Central memory CD8-positive, alpha-beta T cell (primary cell): ENCODE results near the gene TNRC6A.
"Not testable (repeated sequence)": the region's sequence is repeated elsewhere in the genome, so short reads cannot be mapped to it uniquely, and the experiment has no call there.

Experiments
- ATAC-seq: fragments of 150-1000 bp; cut with Tn5 transposase; replicated peaks from 2 replicates; pipeline ENCODE4 v1.10.0; 2022; ENCODE audit warnings: mild to moderate bottlenecking, moderate FRiP score, moderate number of reproducible peaks; ENCODE audit not compliant: poor library complexity, severe bottlenecking; ENCODE audit errors: extremely low read depth
- DNase-seq, 2 donors: peaks; one replicate each; pipeline ENCODE4 v3.0.0; 2021; ENCODE audit warnings: low spot score in 2 of 2
- H3K27ac Mint-ChIP-seq: one replicate; pipeline ENCODE4 v1.8.0; 2022; ENCODE audit warnings: low read depth, mild to moderate bottlenecking, moderate library complexity, mixed read lengths
- H3K27me3 Mint-ChIP-seq: one replicate; pipeline ENCODE4 v1.8.0; 2022; ENCODE audit warnings: mixed read lengths
- H3K36me3 Mint-ChIP-seq: one replicate; pipeline ENCODE4 v1.8.0; 2022; ENCODE audit warnings: mild to moderate bottlenecking, moderate library complexity, mixed read lengths; ENCODE audit not compliant: insufficient read depth
- H3K4me1 Mint-ChIP-seq: one replicate; pipeline ENCODE4 v1.8.0; 2022; ENCODE audit warnings: mixed read lengths
- H3K4me3 Mint-ChIP-seq: one replicate; pipeline ENCODE4 v1.8.0; 2022; ENCODE audit warnings: mild to moderate bottlenecking, moderate library complexity, mixed read lengths
- H3K9me3 Mint-ChIP-seq: one replicate; pipeline ENCODE4 v1.8.0; 2022; ENCODE audit warnings: mixed read lengths

TNRC6A gene

GRCh38 chr16:24829153-24829552 is 99.7 kb downstream of the TNRC6A start:
- H3K36me3 Mint-ChIP-seq: peaks cover 20% of the 10 kb centered on the region
- DNase-seq (no peak), ATAC-seq (no peak)
- no peak overlapping the region for H3K27ac Mint-ChIP-seq
- no peaks in the 10 kb centered on the region for H3K27me3 Mint-ChIP-seq
- H3K4me3 Mint-ChIP-seq: no peak overlapping the region
- no peaks in the 10 kb centered on the region for H3K9me3 Mint-ChIP-seq
- no peaks in the 10 kb centered on the region for H3K4me1 Mint-ChIP-seq

GRCh38 chr16:24833352-24833751 is 103.9 kb downstream of the TNRC6A start:
- H3K4me3 Mint-ChIP-seq: no peak overlapping the region
- no peaks in the 10 kb centered on the region for H3K9me3 Mint-ChIP-seq
- ATAC-seq (no peak), DNase-seq (no peak)
- no peaks in the 10 kb centered on the region for H3K27me3 Mint-ChIP-seq
- no peak overlapping the region for H3K27ac Mint-ChIP-seq
- peaks cover 3% of the 10 kb centered on the region for H3K36me3 Mint-ChIP-seq
- H3K4me1 Mint-ChIP-seq: no peaks in the 10 kb centered on the region

GRCh38 chr16:24834459-24835335 is 105.2 kb downstream of the TNRC6A start:
- H3K4me1 Mint-ChIP-seq: no peaks in the 10 kb centered on the region

GRCh38 chr16:24836836-24837235 is 107.4 kb downstream of the TNRC6A start:
- no peak for DNase-seq
- H3K9me3 Mint-ChIP-seq: no peaks in the 10 kb centered on the region
- H3K4me3 Mint-ChIP-seq: no peak overlapping the region
- peaks cover 3% of the 10 kb centered on the region for H3K36me3 Mint-ChIP-seq
- no peaks in the 10 kb centered on the region for H3K27me3 Mint-ChIP-seq
- ATAC-seq: no peak
- no peaks in the 10 kb centered on the region for H3K4me1 Mint-ChIP-seq
- no peak overlapping the region for H3K27ac Mint-ChIP-seq

More at GRCh38 chr16:24834459-24835335, 105.2 kb downstream of the TNRC6A start:
- Mint-ChIP-seq H3K9me3 (no peaks in the 10 kb centered on the region), H3K36me3 (peaks cover 3% of the 10 kb centered on the region), H3K27me3 (no peaks in the 10 kb centered on the region), H3K27ac (no peak overlapping the region), H3K4me3 (no peak overlapping the region)
- ATAC-seq: no peak
- DNase-seq: no peak

- ATAC-seq (no peak), DNase-seq (no peak)
- Mint-ChIP-seq H3K4me3 (no peak overlapping the region), H3K4me1 (no peaks in the 10 kb centered on the region), H3K36me3 (peaks cover 3% of the 10 kb centered on the region), H3K27me3 (no peaks in the 10 kb centered on the region), H3K27ac (no peak overlapping the region), H3K9me3 (no peaks in the 10 kb centered on the region)
Measured at GRCh38 chr16:24837969-24838368, 108.5 kb downstream of the TNRC6A start.

GRCh38 chr16:24838554-24839266 is 109.3 kb downstream of the TNRC6A start:
- no peak for ATAC-seq

GRCh38 chr16:24839347-24839972 is 110.0 kb downstream of the TNRC6A start:
- no peak for ATAC-seq
- Mint-ChIP-seq H3K27me3 (no peaks in the 10 kb centered on the region), H3K4me3 (no peak overlapping the region), H3K4me1 (no peaks in the 10 kb centered on the region), H3K36me3 (peaks cover 6% of the 10 kb centered on the region), H3K9me3 (no peaks in the 10 kb centered on the region), H3K27ac (no peak overlapping the region)
- no peak for DNase-seq

More at GRCh38 chr16:24838554-24839266, 109.3 kb downstream of the TNRC6A start:
- no peaks in the 10 kb centered on the region for H3K27me3 Mint-ChIP-seq
- DNase-seq: no peak
- H3K27ac Mint-ChIP-seq: no peak overlapping the region
- no peaks in the 10 kb centered on the region for H3K9me3 Mint-ChIP-seq
- H3K4me1 Mint-ChIP-seq: no peaks in the 10 kb centered on the region
- H3K36me3 Mint-ChIP-seq: peaks cover 3% of the 10 kb centered on the region
- no peak overlapping the region for H3K4me3 Mint-ChIP-seq

GRCh38 chr16:24841291-24841690 is 111.8 kb downstream of the TNRC6A start:
- ATAC-seq: no peak

GRCh38 chr16:24844101-24845030 is 114.9 kb downstream of the TNRC6A start:
- H3K27ac Mint-ChIP-seq: no peak overlapping the region
- no peak overlapping the region for H3K4me3 Mint-ChIP-seq
- H3K4me1 Mint-ChIP-seq: no peaks in the 10 kb centered on the region
- peaks cover 3% of the 10 kb centered on the region for H3K36me3 Mint-ChIP-seq
- no peaks in the 10 kb centered on the region for H3K27me3 Mint-ChIP-seq
- no peaks in the 10 kb centered on the region for H3K9me3 Mint-ChIP-seq
- no peak for DNase-seq
- ATAC-seq: no peak

More at GRCh38 chr16:24841291-24841690, 111.8 kb downstream of the TNRC6A start:
- DNase-seq: no peak
- no peaks in the 10 kb centered on the region for H3K4me1 Mint-ChIP-seq
- H3K36me3 Mint-ChIP-seq: peaks cover 4% of the 10 kb centered on the region
- no peak overlapping the region for H3K4me3 Mint-ChIP-seq
- no peaks in the 10 kb centered on the region for H3K9me3 Mint-ChIP-seq
- no peak overlapping the region for H3K27ac Mint-ChIP-seq
- H3K27me3 Mint-ChIP-seq: no peaks in the 10 kb centered on the region

- not testable (repeated sequence) for H3K27ac Mint-ChIP-seq, H3K9me3 Mint-ChIP-seq, H3K27me3 Mint-ChIP-seq, H3K36me3 Mint-ChIP-seq, ATAC-seq, H3K4me1 Mint-ChIP-seq, H3K4me3 Mint-ChIP-seq, DNase-seq
Measured at GRCh38 chr16:24845031-24845365, 115.5 kb downstream of the TNRC6A start.

- ATAC-seq: no peak
- Mint-ChIP-seq H3K27me3 (no peaks in the 10 kb centered on the region), H3K27ac (no peak within 1 kb of the TSS), H3K36me3 (peaks cover 3% of the 10 kb centered on the region), H3K4me1 (no peaks in the 10 kb centered on the region), H3K4me3 (no peak within 1 kb of the TSS), H3K9me3 (no peaks in the 10 kb centered on the region)
- no peak for DNase-seq
Measured at GRCh38 chr16:24845726-24846547, 116.5 kb downstream of the TNRC6A start, which contains the start of gene SLC5A11. Gene SLC5A11, plus strand, starts transcription at chr16:24845963. Its CDS starts 12,681 bp downstream, at chr16:24858644.
